ENCODE results near the gene ZNF785. TPM values are rescaled to one million over a fixed set of nuclear protein-coding genes. Genes with fewer than 3 reads are reported as not detected.
A peak's percentile ranks its signal among the peaks of the same experiment; 100 is the strongest.

ZNF785 gene
- total and polyA plus RNA-seq, 2 of the 13 experiments (the other 11 are each of a cell fraction or from before 2014, with no cell fraction given), result 0.01 TPM; not detected in 1

GRCh38 chr16:30558789-30559377 is 26.6 kb downstream of the ZNF785 start (continued):
- TF ChIP-seq MAZ (IDR thresholded peaks at IDR 0.05; ENCODE audit: borderline replicate concordance, low read depth, low read length) (no peak), MAZ (CRISPR knock-in tag; IDR thresholded peaks at IDR 0.05; ENCODE audit: low read depth) (no peak), ZNF772 (CRISPR knock-in tag; IDR thresholded peaks at IDR 0.05) (no peak), AKAP8 (CRISPR knock-in tag; IDR thresholded peaks at IDR 0.05) (peak; percentile 16; the same call in 1 of the 2 replicates), PBX2 (CRISPR knock-in tag; IDR thresholded peaks at IDR 0.05) (no peak), ZNF460 (CRISPR knock-in tag; IDR thresholded peaks at IDR 0.05; ENCODE audit: borderline replicate concordance) (peak; percentile 87; the same call in 1 of the 2 replicates), ZMYM3 (CRISPR knock-in tag; IDR thresholded peaks at IDR 0.05) (peak; percentile 98), MTERF4 (CRISPR knock-in tag; IDR thresholded peaks at IDR 0.05) (no peak), EHMT2 (IDR thresholded peaks at IDR 0.05; ENCODE audit: borderline replicate concordance, low read depth, low read length) (no peak), KLF16 (CRISPR knock-in tag; IDR thresholded peaks at IDR 0.05) (no peak), PRDM15 (CRISPR knock-in tag; IDR thresholded peaks at IDR 0.05) (no peak), BRD4 (CRISPR knock-in tag; IDR thresholded peaks at IDR 0.05) (no peak), BRCA1 (CRISPR knock-in tag; IDR thresholded peaks at IDR 0.05) (no peak), ONECUT2 (CRISPR knock-in tag; IDR thresholded peaks at IDR 0.05) (no peak), ZNF33A (CRISPR knock-in tag; IDR thresholded peaks at IDR 0.05; ENCODE audit: borderline replicate concordance) (no peak), ZNF441 (CRISPR knock-in tag; IDR thresholded peaks at IDR 0.05; ENCODE audit: borderline replicate concordance) (no peak), CREM (IDR thresholded peaks at IDR 0.05) (no peak), CREM (CRISPR knock-in tag; IDR thresholded peaks at IDR 0.05) (no peak), MEIS1 (CRISPR knock-in tag; IDR thresholded peaks at IDR 0.05; ENCODE audit: borderline replicate concordance) (no peak), JUND (CRISPR knock-in tag; IDR thresholded peaks at IDR 0.05) (no peak), ARID4A (CRISPR knock-in tag; IDR thresholded peaks at IDR 0.05; ENCODE audit: borderline replicate concordance) (no peak)
